ENCODE measurements around the gene PGGHG.

GRCh38 chr11:272195-272930, 16.6 kb upstream of the PGGHG start:
- TF ChIP-seq CTCF (IDR thresholded peaks at IDR 0.05 in 8 of 11, conservative IDR thresholded peaks at IDR 0.05 in 3 of 11) (no peak), POLR2AphosphoS5 (IDR thresholded peaks at IDR 0.05) (no peak)

Measured in spleen (tissue), 7 donors.